ENCODE data around the gene AKAP13.

- no peak for TF ChIP-seq CTCF (IDR thresholded peaks at IDR 0.05)
- peak in 1 of 2 donors; percentile 23 for TF ChIP-seq EP300 (IDR thresholded peaks at IDR 0.05)
- TF ChIP-seq POLR2A (IDR thresholded peaks at IDR 0.05), result no peak
Observed at GRCh38 chr15:85726454-85726853, 346.1 kb downstream of the AKAP13 start.
